WTC11 (cell line): ENCODE data around the gene TMEM271. TPM values are rescaled to one million over a fixed set of nuclear protein-coding genes. Genes with fewer than 3 reads are reported as not detected.

Experiments
- ATAC-seq: fragments of 200-7000 bp; cut with Tn5 transposase; 2 replicates; pipeline ENCODE4 v1.10.0; 2021; ENCODE audit warnings: mild to moderate bottlenecking, moderate library complexity
- CTCF ChIA-PET: fragments of 300-600 bp; sonication (Branson Sonifier 250); formaldehyde crosslinking; loops from one replicate; lab custom pipeline; 2021; ENCODE audit warnings: antibody characterized with exemption; lab: Charles Lee
- POLR2A ChIA-PET: fragments of 350-600 bp; sonication (Branson Sonifier 250); formaldehyde crosslinking; loops from one replicate; lab custom pipeline; 2021; ENCODE audit warnings: antibody characterized with exemption; lab: Charles Lee
- DNase-seq: peaks from one replicate; pipeline ENCODE4 v3.0.0; 2021; ENCODE audit warnings: low spot score
- H3K27ac Mint-ChIP-seq: 2 replicates; pipeline ENCODE4 v1.8.0; 2021; ENCODE audit warnings: mixed read lengths
- H3K27me3 Mint-ChIP-seq: 2 replicates; pipeline ENCODE4 v1.8.0; 2021; ENCODE audit warnings: low read depth, mild to moderate bottlenecking, moderate library complexity, mixed read lengths
- H3K36me3 Mint-ChIP-seq: 2 replicates; pipeline ENCODE4 v1.8.0; 2021; ENCODE audit warnings: mixed read lengths
- H3K4me1 Mint-ChIP-seq: 2 replicates; pipeline ENCODE4 v1.8.0; 2022; ENCODE audit warnings: mixed read lengths
- H3K4me3 Mint-ChIP-seq: 2 replicates; pipeline ENCODE4 v1.8.0; 2021; ENCODE audit warnings: mild to moderate bottlenecking, moderate library complexity, mixed read lengths
- H3K9me3 Mint-ChIP-seq: 2 replicates; pipeline ENCODE4 v1.8.0; 2021; ENCODE audit warnings: mixed read lengths
- CBFB ChIP-seq: sonication (generic); formaldehyde crosslinking; IDR thresholded peaks from 2 replicates; pipeline ENCODE4 v1.8.1; 2022; ENCODE audit warnings: mild to moderate bottlenecking, low read depth, missing genetic modification reagents
- CTCF ChIP-seq: fragments of 200-600 bp; IDR thresholded peaks from 2 replicates; pipeline ENCODE4 v1.8.0; 2022; ENCODE audit warnings: antibody characterized with exemption
- ESRRA ChIP-seq: sonication (generic); formaldehyde crosslinking; IDR thresholded peaks from 2 replicates; pipeline ENCODE4 v1.8.1; 2022; ENCODE audit warnings: mild to moderate bottlenecking, missing genetic modification reagents, borderline replicate concordance
- GABPB1 ChIP-seq: sonication (generic); formaldehyde crosslinking; IDR thresholded peaks from 2 replicates; pipeline ENCODE4 v1.8.1; 2023; ENCODE audit warnings: mild to moderate bottlenecking, missing genetic modification reagents
- MAX ChIP-seq: sonication (generic); formaldehyde crosslinking; IDR thresholded peaks from 2 replicates; pipeline ENCODE4 v1.8.0; 2022; ENCODE audit warnings: mild to moderate bottlenecking, missing genetic modification reagents
- MLX ChIP-seq: sonication (generic); formaldehyde crosslinking; IDR thresholded peaks from 2 replicates; pipeline ENCODE4 v1.8.1; 2023; ENCODE audit warnings: mild to moderate bottlenecking, missing genetic modification reagents, moderate library complexity
- MXD4 ChIP-seq: fragments of 250-450 bp; sonication (Bioruptor Pico); IDR thresholded peaks from 2 replicates; pipeline ENCODE4 v1.8.0; 2021; ENCODE audit warnings: mild to moderate bottlenecking, moderate library complexity, borderline replicate concordance
- NFATC4 ChIP-seq: fragments of 250-450 bp; sonication (Bioruptor Pico); IDR thresholded peaks from 2 replicates; pipeline ENCODE4 v1.9.0; 2021; ENCODE audit warnings: mild to moderate bottlenecking
- NR1H2 ChIP-seq: sonication (generic); formaldehyde crosslinking; IDR thresholded peaks from 2 replicates; pipeline ENCODE4 v1.9.0; 2021; ENCODE audit warnings: mild to moderate bottlenecking, moderate library complexity, missing genetic modification reagents
- STAT6 ChIP-seq: sonication (generic); formaldehyde crosslinking; conservative IDR thresholded peaks from 2 replicates; pipeline ENCODE4 v1.8.1; 2023; ENCODE audit warnings: mild to moderate bottlenecking, low read depth, missing genetic modification reagents, moderate library complexity
- TCF7 ChIP-seq: sonication (generic); formaldehyde crosslinking; IDR thresholded peaks from 2 replicates; pipeline ENCODE4 v1.8.0; 2022; ENCODE audit warnings: mild to moderate bottlenecking, low read depth, missing genetic modification reagents, moderate library complexity
- USF2 ChIP-seq: sonication (generic); formaldehyde crosslinking; IDR thresholded peaks from 2 replicates; pipeline ENCODE4 v1.8.1; 2023; ENCODE audit warnings: mild to moderate bottlenecking, missing genetic modification reagents, moderate library complexity
- ZNF121 ChIP-seq: sonication (generic); formaldehyde crosslinking; IDR thresholded peaks from 2 replicates; pipeline ENCODE4 v1.8.0; 2023; ENCODE audit warnings: missing genetic modification reagents
- total RNA-seq: library from RNA; stranded (reverse); gene quantifications from 3 replicates; pipeline ENCODE4 v1.2.3, GENCODE V29; 2021

The TMEM271 gene
- total RNA-seq, 1 experiment from 2014 or later, result 0.31 TPM

GRCh38 chr4:544386-545105, 31.5 kb downstream of the TMEM271 start:
- Mint-ChIP-seq H3K4me3 (no peak overlapping the region), H3K27me3 (peaks cover 19% of the 10 kb centered on the region), H3K36me3 (no peaks in the 10 kb centered on the region), H3K27ac (no peak overlapping the region), H3K4me1 (no peaks in the 10 kb centered on the region; the same call in 1 of the 2 replicates), H3K9me3 (peaks cover 2% of the 10 kb centered on the region; the same call in 1 of the 2 replicates)
- no peak for ATAC-seq
- ChIA-PET POLR2A (no interaction called here), CTCF (no interaction called here)
- DNase-seq, result no peak
- TF ChIP-seq ESRRA (no peak), NFATC4 (no peak), STAT6 (CRISPR knock-in tag) (no peak), CBFB (no peak)

GRCh38 chr4:541271-541670, 34.8 kb downstream of the TMEM271 start:
- no peaks in the 10 kb centered on the region for H3K4me1 Mint-ChIP-seq
- CTCF ChIA-PET, result no interaction called here
- no peak for DNase-seq
- H3K4me3 Mint-ChIP-seq, result no peak overlapping the region
- H3K36me3 Mint-ChIP-seq, result no peaks in the 10 kb centered on the region
- H3K27ac Mint-ChIP-seq, result no peak overlapping the region
- H3K27me3 Mint-ChIP-seq, result peaks cover 10% of the 10 kb centered on the region
- no peak for TF ChIP-seq CBFB
- TF ChIP-seq CTCF, result no peak
- TF ChIP-seq MXD4 (CRISPR knock-in tag), result no peak
- TF ChIP-seq MAX (CRISPR knock-in tag), result no peak
- TF ChIP-seq GABPB1 (CRISPR knock-in tag), result no peak
- TF ChIP-seq ZNF121 (CRISPR knock-in tag), result peak; percentile 85; the same call in 1 of the 2 replicates
- no peak for TF ChIP-seq USF2 (CRISPR knock-in tag)
- no peak for TF ChIP-seq TCF7
- POLR2A ChIA-PET, result no interaction called here
- no peaks in the 10 kb centered on the region for H3K9me3 Mint-ChIP-seq
- ATAC-seq, result no peak

- no peak for TF ChIP-seq GABPB1 (CRISPR knock-in tag)
- TF ChIP-seq MLX, result no peak
- TF ChIP-seq NR1H2 (CRISPR knock-in tag), result no peak
- TF ChIP-seq, all 79 proteins: peak for 0
- no peaks in the 10 kb centered on the region for H3K4me1 Mint-ChIP-seq
- peaks cover 2% of the 10 kb centered on the region; the same call in 1 of the 2 replicates for H3K36me3 Mint-ChIP-seq
- ChIA-PET POLR2A (interaction anchor here (0.6 kb wide), 1 partner anchor 363 kb away, joined by 3 read pairs; no protein-coding TSS in a partner anchor), CTCF (no interaction called here)
- H3K27ac Mint-ChIP-seq, result no peak overlapping the region
- no peaks in the 10 kb centered on the region for H3K9me3 Mint-ChIP-seq
- DNase-seq (no peak), ATAC-seq (no peak)
- H3K4me3 Mint-ChIP-seq, result no peak overlapping the region
- H3K27me3 Mint-ChIP-seq, result peaks cover under 1% of the 10 kb centered on the region; the same call in 1 of the 2 replicates
These were observed 37.5 kb downstream of the TMEM271 start for GRCh38 chr4:538542-539142.
